ENCODE data around the gene MLLT11. TPM values are rescaled to one million over a fixed set of nuclear protein-coding genes. Genes with fewer than 3 reads are reported as not detected.

MLLT11 gene
- total RNA-seq, 1 donor from 2014 or later: 42.8 TPM

- Mint-ChIP-seq H3K4me3 (ENCODE audit: unreplicated experiment) (no peak overlapping the region), H3K36me3 (ENCODE audit: low read depth) (peaks cover 27% of the 10 kb centered on the region), H3K27ac (ENCODE audit: unreplicated experiment) (no peak overlapping the region), H3K27me3 (ENCODE audit: low read depth) (no peaks in the 10 kb centered on the region), H3K4me1 (ENCODE audit: low read depth) (peaks cover 32% of the 10 kb centered on the region), H3K9me3 (ENCODE audit: low read depth) (no peaks in the 10 kb centered on the region)
- no peak for DNase-seq (ENCODE audit: low spot score)
- no peak for TF ChIP-seq CTCF (IDR thresholded peaks at IDR 0.05)
Observed at GRCh38 chr1:151055581-151055980, 4.6 kb upstream of the MLLT11 start.

- H3K27ac Mint-ChIP-seq (ENCODE audit: unreplicated experiment): no peak overlapping the region
- peak overlapping the region; percentile 96 for H3K4me3 Mint-ChIP-seq (ENCODE audit: unreplicated experiment)
- DNase-seq (ENCODE audit: low spot score): no peak
- no peak for TF ChIP-seq CTCF (IDR thresholded peaks at IDR 0.05)
- no peaks in the 10 kb centered on the region for H3K9me3 Mint-ChIP-seq (ENCODE audit: low read depth)
- H3K27me3 Mint-ChIP-seq (ENCODE audit: low read depth): no peaks in the 10 kb centered on the region
- peaks cover 27% of the 10 kb centered on the region for H3K36me3 Mint-ChIP-seq (ENCODE audit: low read depth)
- peaks cover 32% of the 10 kb centered on the region for H3K4me1 Mint-ChIP-seq (ENCODE audit: low read depth)
Observed at GRCh38 chr1:151056149-151056548, 4.0 kb upstream of the MLLT11 start.

- DNase-seq (ENCODE audit: low spot score): no peak
- Mint-ChIP-seq H3K4me1 (ENCODE audit: low read depth) (peaks cover 56% of the 10 kb centered on the region), H3K27me3 (ENCODE audit: low read depth) (no peaks in the 10 kb centered on the region), H3K27ac (ENCODE audit: unreplicated experiment) (peak overlapping the region; percentile 96), H3K4me3 (ENCODE audit: unreplicated experiment) (peak overlapping the region; percentile 96), H3K9me3 (ENCODE audit: low read depth) (no peaks in the 10 kb centered on the region), H3K36me3 (ENCODE audit: low read depth) (peaks cover 15% of the 10 kb centered on the region)
- no peak for TF ChIP-seq CTCF (IDR thresholded peaks at IDR 0.05)
Observed at GRCh38 chr1:151058692-151059091, 1.5 kb upstream of the MLLT11 start.

- Mint-ChIP-seq H3K9me3 (ENCODE audit: low read depth) (no peaks in the 10 kb centered on the region), H3K36me3 (ENCODE audit: low read depth) (peaks cover 12% of the 10 kb centered on the region), H3K4me3 (ENCODE audit: unreplicated experiment) (peak within 1 kb of the TSS; percentile 96), H3K27ac (ENCODE audit: unreplicated experiment) (peak within 1 kb of the TSS; percentile 96), H3K27me3 (ENCODE audit: low read depth) (no peaks in the 10 kb centered on the region), H3K4me1 (ENCODE audit: low read depth) (peaks cover 60% of the 10 kb centered on the region)
- peak; percentile 83 for TF ChIP-seq CTCF (IDR thresholded peaks at IDR 0.05)
- DNase-seq (ENCODE audit: low spot score): no peak
Observed at GRCh38 chr1:151059109-151060006, 839 bp upstream of the MLLT11 start, which contains the start of gene CDC42SE1. Gene CDC42SE1 (minus strand): TSS chr1:151059622. CDS start chr1:151055730, 3,892 bp downstream.

- TF ChIP-seq CTCF (IDR thresholded peaks at IDR 0.05): no peak
- Mint-ChIP-seq H3K4me1 (ENCODE audit: low read depth) (peaks cover 73% of the 10 kb centered on the region), H3K27ac (ENCODE audit: unreplicated experiment) (peak overlapping the region; percentile 96), H3K27me3 (ENCODE audit: low read depth) (no peaks in the 10 kb centered on the region), H3K9me3 (ENCODE audit: low read depth) (no peaks in the 10 kb centered on the region), H3K36me3 (ENCODE audit: low read depth) (peaks cover 7% of the 10 kb centered on the region), H3K4me3 (ENCODE audit: unreplicated experiment) (peak overlapping the region; percentile 96)
- DNase-seq (ENCODE audit: low spot score): no peak
Observed at GRCh38 chr1:151060657-151061421, 642 bp downstream of the MLLT11 start.
